ENCODE data around the gene CDKN2A.

CDKN2A gene

DNA sequence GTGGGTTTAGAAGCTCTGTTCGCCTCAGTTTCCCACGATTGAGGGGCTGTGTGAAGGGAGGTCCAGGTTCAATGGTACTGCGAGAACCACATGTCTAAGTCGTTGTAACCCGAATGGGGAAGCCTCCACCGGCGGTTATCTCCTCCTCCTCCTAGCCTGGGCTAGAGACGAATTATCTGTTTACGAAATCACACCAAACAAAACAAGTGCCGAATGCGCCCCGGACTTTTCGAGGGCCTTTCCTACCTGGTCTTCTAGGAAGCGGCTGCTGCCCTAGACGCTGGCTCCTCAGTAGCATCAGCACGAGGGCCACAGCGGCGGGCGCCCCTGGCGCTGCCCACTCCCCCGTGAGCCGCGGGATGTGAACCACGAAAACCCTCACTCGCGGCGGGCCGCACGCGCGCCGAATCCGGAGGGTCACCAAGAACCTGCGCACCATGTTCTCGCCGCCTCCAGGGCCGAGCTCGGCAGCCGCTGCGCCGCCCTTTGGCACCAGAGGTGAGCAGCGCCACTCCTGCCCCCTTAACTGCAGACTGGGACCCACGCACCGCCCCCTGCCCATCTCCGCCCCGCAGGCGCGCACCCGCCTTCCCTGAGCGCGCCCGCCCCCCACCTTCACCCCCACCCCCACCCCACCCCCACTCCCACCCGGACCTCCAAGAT lies at the start of gene CDKN2A:
TSS of gene CDKN2A (minus strand) at position 500 of the 663 bp plus-strand sequence.
- TF ChIP-seq, protein P1, sequence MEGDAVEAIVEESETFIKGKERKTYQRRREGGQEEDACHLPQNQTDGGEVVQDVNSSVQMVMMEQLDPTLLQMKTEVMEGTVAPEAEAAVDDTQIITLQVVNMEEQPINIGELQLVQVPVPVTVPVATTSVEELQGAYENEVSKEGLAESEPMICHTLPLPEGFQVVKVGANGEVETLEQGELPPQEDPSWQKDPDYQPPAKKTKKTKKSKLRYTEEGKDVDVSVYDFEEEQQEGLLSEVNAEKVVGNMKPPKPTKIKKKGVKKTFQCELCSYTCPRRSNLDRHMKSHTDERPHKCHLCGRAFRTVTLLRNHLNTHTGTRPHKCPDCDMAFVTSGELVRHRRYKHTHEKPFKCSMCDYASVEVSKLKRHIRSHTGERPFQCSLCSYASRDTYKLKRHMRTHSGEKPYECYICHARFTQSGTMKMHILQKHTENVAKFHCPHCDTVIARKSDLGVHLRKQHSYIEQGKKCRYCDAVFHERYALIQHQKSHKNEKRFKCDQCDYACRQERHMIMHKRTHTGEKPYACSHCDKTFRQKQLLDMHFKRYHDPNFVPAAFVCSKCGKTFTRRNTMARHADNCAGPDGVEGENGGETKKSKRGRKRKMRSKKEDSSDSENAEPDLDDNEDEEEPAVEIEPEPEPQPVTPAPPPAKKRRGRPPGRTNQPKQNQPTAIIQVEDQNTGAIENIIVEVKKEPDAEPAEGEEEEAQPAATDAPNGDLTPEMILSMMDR (IDR thresholded peaks at IDR 0.05; ENCODE audit: borderline replicate concordance, insufficient read depth, low read depth, low read length) = peak; percentile 26; the same call in 1 of the 2 replicates
- peak within 1 kb of the TSS; percentile 80 for H3K4me3 ChIP-seq (ENCODE audit: low read depth, low read length)

DNA sequence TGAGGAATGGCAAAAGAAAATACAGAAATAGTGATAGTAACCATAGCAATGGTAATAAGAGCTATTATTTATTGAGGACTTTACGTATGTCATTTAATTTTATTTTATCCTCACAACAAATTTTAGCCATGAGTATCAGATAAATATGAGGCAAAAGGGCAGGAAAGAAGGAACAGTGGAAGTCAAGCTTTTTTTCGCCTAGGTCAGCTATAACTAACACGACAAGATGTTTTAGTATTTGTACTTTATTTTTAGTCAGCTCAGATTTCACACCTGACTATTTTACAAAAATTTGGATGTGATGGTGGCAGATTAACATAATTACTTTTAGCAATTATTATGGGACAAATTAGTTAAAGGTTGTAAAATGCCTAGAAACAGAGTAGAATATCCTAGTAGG lies 49.7 kb upstream of the CDKN2A start:
- H3K4me3 ChIP-seq (ENCODE audit: low read depth, low read length) = no peak overlapping the region
- TF ChIP-seq, protein P1 (IDR thresholded peaks at IDR 0.05; ENCODE audit: borderline replicate concordance, insufficient read depth, low read depth, low read length) = no peak

DNA sequence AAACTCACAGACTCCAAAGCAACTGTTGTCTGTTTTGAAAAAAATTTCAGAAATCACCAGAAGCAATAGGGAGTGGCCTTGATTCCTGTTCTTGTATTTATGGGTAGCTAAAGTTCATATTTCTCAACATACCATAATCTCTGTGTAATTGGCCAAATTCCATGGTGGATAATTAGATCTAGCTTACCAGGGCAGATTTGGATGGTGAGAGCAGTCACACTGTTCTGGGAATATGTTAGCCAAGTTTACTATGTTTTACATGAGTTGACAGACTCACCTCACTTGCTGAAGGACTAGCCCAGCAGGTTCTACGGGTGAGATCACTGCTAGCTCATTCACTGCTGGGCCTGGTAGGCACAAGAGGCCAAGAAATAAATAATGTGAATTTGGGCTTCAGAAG lies 47.6 kb upstream of the CDKN2A start:
- TF ChIP-seq, protein P1 (IDR thresholded peaks at IDR 0.05; ENCODE audit: borderline replicate concordance, insufficient read depth, low read depth, low read length) = no peak
- H3K4me3 ChIP-seq (ENCODE audit: low read depth, low read length) = no peak overlapping the region

DNA sequence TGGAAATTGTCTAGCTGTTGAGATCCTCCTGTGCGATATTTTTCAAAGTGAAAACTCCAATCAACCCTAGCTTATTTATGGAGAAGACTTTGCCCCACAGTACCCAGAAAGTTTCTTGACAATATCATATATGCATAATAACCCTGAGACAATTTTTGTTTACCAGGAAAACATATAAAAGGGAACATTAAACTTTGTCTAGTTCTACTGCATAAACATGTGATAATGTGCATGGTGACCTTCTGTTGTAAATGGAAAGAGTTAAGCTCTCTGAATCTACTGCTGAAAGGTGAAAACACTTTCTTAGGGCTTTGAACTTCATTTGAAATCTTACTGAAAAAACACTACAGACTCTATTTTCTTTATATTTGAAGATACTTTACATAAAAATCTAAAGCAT lies 47.2 kb upstream of the CDKN2A start:
- H3K4me3 ChIP-seq (ENCODE audit: low read depth, low read length) = no peak overlapping the region
- TF ChIP-seq, protein P1 (IDR thresholded peaks at IDR 0.05; ENCODE audit: borderline replicate concordance, insufficient read depth, low read depth, low read length) = no peak

DNA sequence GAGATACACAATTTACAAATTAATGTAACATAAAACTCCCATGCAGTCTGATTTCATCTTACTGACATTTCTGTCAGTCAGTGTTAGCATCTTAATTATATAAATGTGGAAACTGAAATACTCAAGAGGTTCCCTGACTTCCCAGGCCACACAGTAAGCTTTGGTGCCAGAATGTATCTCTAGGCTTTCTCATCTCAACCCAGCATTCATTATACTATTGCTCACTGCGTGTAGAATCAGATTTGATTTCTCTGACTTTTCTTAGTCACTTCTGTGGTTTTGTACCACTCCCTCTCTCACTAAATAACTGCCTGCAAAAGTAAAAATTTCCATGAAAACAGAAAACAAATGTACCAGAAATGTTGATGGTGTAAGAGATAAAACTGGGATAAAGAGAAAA lies 46.6 kb upstream of the CDKN2A start:
- TF ChIP-seq, protein P1 (IDR thresholded peaks at IDR 0.05; ENCODE audit: borderline replicate concordance, insufficient read depth, low read depth, low read length) = no peak
- no peak overlapping the region for H3K4me3 ChIP-seq (ENCODE audit: low read depth, low read length)

DNA sequence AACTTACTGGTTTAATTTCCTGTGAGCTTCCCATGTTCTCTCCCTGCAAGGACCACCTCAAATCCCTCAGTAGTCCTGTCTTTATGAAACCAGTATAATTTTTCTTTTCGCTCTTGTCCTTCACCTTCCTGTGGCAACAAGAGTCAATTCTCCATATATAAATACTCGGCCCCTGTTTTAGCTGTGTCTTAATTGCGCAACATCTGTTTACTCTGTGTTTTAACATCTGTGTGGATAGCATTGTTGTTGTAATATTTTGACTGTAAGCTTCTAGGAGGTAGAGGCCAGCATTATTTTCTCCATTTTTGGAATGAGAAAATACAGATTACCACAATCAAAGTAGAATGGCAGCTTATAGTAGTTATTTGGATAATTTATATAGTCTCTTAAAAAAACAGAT lies 45.1 kb upstream of the CDKN2A start:
- TF ChIP-seq, protein P1 (IDR thresholded peaks at IDR 0.05; ENCODE audit: borderline replicate concordance, insufficient read depth, low read depth, low read length) = no peak
- no peak overlapping the region for H3K4me3 ChIP-seq (ENCODE audit: low read depth, low read length)

DNA sequence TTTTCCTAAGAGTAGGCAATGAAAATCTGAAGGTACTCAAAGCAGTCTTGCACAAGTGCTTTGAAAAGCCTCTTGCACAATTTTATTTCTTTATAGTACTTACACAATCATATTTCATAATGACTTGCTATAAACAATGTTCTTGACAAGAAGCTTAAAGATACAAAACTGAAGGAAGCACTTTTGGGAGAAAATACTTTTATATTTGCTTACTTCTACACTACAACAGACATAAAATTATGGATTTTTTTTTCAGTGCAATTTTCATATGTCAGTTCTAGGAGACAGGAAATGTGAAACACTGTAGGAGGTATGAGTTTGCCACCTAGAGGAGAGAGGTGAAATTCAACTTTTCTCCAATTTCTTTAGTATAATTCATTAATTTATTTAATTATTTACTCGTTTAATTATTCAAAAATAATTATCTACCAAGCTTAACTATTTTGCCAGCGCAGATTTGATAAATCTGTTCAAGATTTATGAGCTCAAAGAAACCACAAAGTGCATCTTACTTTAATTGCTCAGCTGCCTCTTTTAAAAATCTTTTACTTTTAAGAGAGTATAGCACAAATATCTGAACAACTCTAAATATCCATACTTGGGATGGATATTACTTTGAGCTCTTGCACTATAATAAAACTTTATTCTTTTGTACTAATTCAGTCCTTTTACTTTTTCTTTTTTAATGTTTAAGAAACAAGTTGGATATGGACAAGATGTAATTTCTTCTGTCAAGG lies 43.9 kb upstream of the CDKN2A start:
- TF ChIP-seq, protein P1 (IDR thresholded peaks at IDR 0.05; ENCODE audit: borderline replicate concordance, insufficient read depth, low read depth, low read length) = peak; percentile 14; the same call in 1 of the 2 replicates
- no peak overlapping the region for H3K4me3 ChIP-seq (ENCODE audit: low read depth, low read length)
